ENCODE data around the gene TSEN54. TPM values are rescaled to one million over a fixed set of nuclear protein-coding genes. Genes with fewer than 3 reads are reported as not detected.

Gene TSEN54
- total RNA-seq, 1 experiment from 2014 or later = 87.3 TPM

DNA sequence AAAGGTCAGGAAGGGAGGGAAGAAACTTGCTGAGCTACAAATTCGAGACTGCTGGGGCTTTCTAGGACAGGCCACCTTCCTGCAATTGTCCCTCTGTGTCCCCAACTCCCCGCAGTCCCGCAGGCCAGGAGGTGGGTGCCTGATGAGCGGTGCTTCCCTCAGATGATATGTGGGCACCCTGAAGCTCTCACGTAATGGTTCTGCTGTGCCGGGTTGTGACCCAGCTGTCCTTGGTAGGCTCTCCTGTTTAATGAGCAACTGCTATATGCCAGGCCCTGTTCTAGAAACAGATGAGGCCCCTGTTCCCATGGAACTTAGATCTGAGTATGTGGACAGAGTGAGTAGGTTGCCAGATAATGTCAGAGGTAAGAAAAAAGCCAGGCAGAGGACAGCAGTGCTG lies 49.3 kb downstream of the TSEN54 start:
- peaks cover 14 to 30% of the 10 kb centered on the region in 2 experiments for H3K36me3 ChIP-seq (ENCODE audit: control insufficient read depth in 1 of 2, insufficient read depth in 2 of 2, low read length in 2 of 2)
- no peak overlapping the region for H3K4me2 ChIP-seq (ENCODE audit: low read length)
- no peaks in the 10 kb centered on the region for H3K27me3 ChIP-seq (ENCODE audit: insufficient read depth, low read length)
- POLR2A ChIA-PET = no interaction called here
- RAD21 ChIA-PET (ENCODE audit: low non-redundant PET in 1 of 2, low total read pairs in 2 of 2, uncharacterized antibody in 2 of 2, unreplicated experiment in 2 of 2) = no interaction called here
- peaks cover 8 to 9% of the 10 kb centered on the region in 2 experiments; a peak in 3 of 4 replicates for H3K4me1 ChIP-seq (ENCODE audit: control insufficient read depth in 1 of 2, insufficient read depth in 2 of 2, low read length in 2 of 2)
- H3K79me2 ChIP-seq (ENCODE audit: insufficient read depth, low read length) = no peaks in the 10 kb centered on the region
- no peaks in the 10 kb centered on the region for H3K9me2 ChIP-seq (ENCODE audit: insufficient read depth)
- no peak for DNase-seq (ENCODE audit: low read depth, low spot score)
- no TSS peak for BruUV-seq (replicated peaks)
- intact Hi-C loops (cut with micrococcal nuclease) = no loop called here
- H3K27ac ChIP-seq (ENCODE audit: low read depth, low read length) = no peak overlapping the region
- CTCF ChIA-PET = interaction anchor here (0.9 kb wide), 1 partner anchor 35 kb away, joined by 3 read pairs; no protein-coding TSS in a partner anchor
- no peak overlapping the region for H3K9ac ChIP-seq (ENCODE audit: low read length)
- H4K20me1 ChIP-seq (ENCODE audit: insufficient read depth) = no peaks in the 10 kb centered on the region
- H2AFZ ChIP-seq (ENCODE audit: low read depth, low read length, poor library complexity, severe bottlenecking) = no peak overlapping the region
- TF ChIP-seq CBX3 (IDR thresholded peaks at IDR 0.05; ENCODE audit: low read depth) (no peak), CEBPB (IDR thresholded peaks at IDR 0.05; ENCODE audit: low read depth) (no peak), RAD21 (IDR thresholded peaks at IDR 0.05; ENCODE audit: low read depth) (no peak)
- no peak for ATAC-seq
- no peak overlapping the region for H3K4me3 ChIP-seq (replicated peaks in 1 of 2; ENCODE audit: low read depth in 1 of 2, low read length in 2 of 2)
- no peaks in the 10 kb centered on the region for H3K9me3 ChIP-seq (ENCODE audit: control insufficient read depth in 1 of 2, insufficient read depth in 1 of 2, low read depth in 1 of 2, low read length in 2 of 2)

GRCh38 chr17:75566416-75566815 lies 50.1 kb downstream of the TSEN54 start:
- no peaks in the 10 kb centered on the region for H3K27me3 ChIP-seq (ENCODE audit: insufficient read depth, low read length)
- H4K20me1 ChIP-seq (ENCODE audit: insufficient read depth) = no peaks in the 10 kb centered on the region
- POLR2A ChIA-PET = no interaction called here
- no peaks in the 10 kb centered on the region for H3K79me2 ChIP-seq (ENCODE audit: insufficient read depth, low read length)
- DNase-seq (ENCODE audit: low read depth, low spot score) (no peak), ATAC-seq (no peak)
- CTCF ChIA-PET = no interaction called here
- peaks cover 8 to 9% of the 10 kb centered on the region in 2 experiments; a peak in 3 of 4 replicates for H3K4me1 ChIP-seq (ENCODE audit: control insufficient read depth in 1 of 2, insufficient read depth in 2 of 2, low read length in 2 of 2)
- no peak overlapping the region for H3K9ac ChIP-seq (ENCODE audit: low read length)
- RAD21 ChIA-PET (ENCODE audit: low non-redundant PET in 1 of 2, low total read pairs in 2 of 2, uncharacterized antibody in 2 of 2, unreplicated experiment in 2 of 2) = no interaction called here
- H3K9me3 ChIP-seq (ENCODE audit: control insufficient read depth in 1 of 2, insufficient read depth in 1 of 2, low read depth in 1 of 2, low read length in 2 of 2) = no peaks in the 10 kb centered on the region
- H3K4me3 ChIP-seq (replicated peaks in 1 of 2; ENCODE audit: low read depth in 1 of 2, low read length in 2 of 2) = no peak overlapping the region
- peaks cover 18 to 30% of the 10 kb centered on the region in 2 experiments for H3K36me3 ChIP-seq (ENCODE audit: control insufficient read depth in 1 of 2, insufficient read depth in 2 of 2, low read length in 2 of 2)
- intact Hi-C loops (cut with micrococcal nuclease) = no loop called here
- H2AFZ ChIP-seq (ENCODE audit: low read depth, low read length, poor library complexity, severe bottlenecking) = no peak overlapping the region
- H3K4me2 ChIP-seq (ENCODE audit: low read length) = no peak overlapping the region
- H3K9me2 ChIP-seq (ENCODE audit: insufficient read depth) = no peaks in the 10 kb centered on the region
- H3K27ac ChIP-seq (ENCODE audit: low read depth, low read length) = no peak overlapping the region
- BruUV-seq (replicated peaks) = no TSS peak
- no peak for TF ChIP-seq SP1 (IDR thresholded peaks at IDR 0.05; ENCODE audit: low read depth)
- TF ChIP-seq, protein P1, sequence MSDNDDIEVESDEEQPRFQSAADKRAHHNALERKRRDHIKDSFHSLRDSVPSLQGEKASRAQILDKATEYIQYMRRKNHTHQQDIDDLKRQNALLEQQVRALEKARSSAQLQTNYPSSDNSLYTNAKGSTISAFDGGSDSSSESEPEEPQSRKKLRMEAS (IDR thresholded peaks at IDR 0.05) = no peak
- TF ChIP-seq CBX3 (IDR thresholded peaks at IDR 0.05; ENCODE audit: low read depth) = no peak
- TF ChIP-seq, protein P2, sequence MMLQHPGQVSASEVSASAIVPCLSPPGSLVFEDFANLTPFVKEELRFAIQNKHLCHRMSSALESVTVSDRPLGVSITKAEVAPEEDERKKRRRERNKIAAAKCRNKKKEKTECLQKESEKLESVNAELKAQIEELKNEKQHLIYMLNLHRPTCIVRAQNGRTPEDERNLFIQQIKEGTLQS (IDR thresholded peaks at IDR 0.05) = no peak
- no peak for TF ChIP-seq POLR2AphosphoS5 (IDR thresholded peaks at IDR 0.05; ENCODE audit: low read depth, low read length)
- no peak for TF ChIP-seq SRF (IDR thresholded peaks at IDR 0.05; ENCODE audit: low read depth)
- TF ChIP-seq JUND (IDR thresholded peaks at IDR 0.05) = no peak
- TF ChIP-seq RAD21 (IDR thresholded peaks at IDR 0.05; ENCODE audit: low read depth) = no peak
- no peak for TF ChIP-seq EGR1 (IDR thresholded peaks at IDR 0.05; ENCODE audit: low read depth)
- no peak for TF ChIP-seq POLR2A (IDR thresholded peaks at IDR 0.05; ENCODE audit: borderline replicate concordance, extremely low read depth, insufficient read depth, insufficient read length)
- TF ChIP-seq TCF7L2 (IDR thresholded peaks at IDR 0.05; ENCODE audit: borderline replicate concordance, extremely low read depth, insufficient read depth, insufficient read length) = no peak
- TF ChIP-seq FOSL1 (IDR thresholded peaks at IDR 0.05; ENCODE audit: low read depth) = no peak
- TF ChIP-seq ZBTB33 (IDR thresholded peaks at IDR 0.05; ENCODE audit: extremely low read depth, insufficient replicate concordance, low read length) = no peak
- no peak for TF ChIP-seq EZH2 (IDR thresholded peaks at IDR 0.05)
- no peak for TF ChIP-seq EZH2phosphoT487 (IDR thresholded peaks at IDR 0.05; ENCODE audit: borderline replicate concordance)
- TF ChIP-seq SIN3A (IDR thresholded peaks at IDR 0.05; ENCODE audit: low read depth) = no peak
- no peak for TF ChIP-seq ELF1 (IDR thresholded peaks at IDR 0.05; ENCODE audit: borderline replicate concordance, low read depth)
- no peak for TF ChIP-seq ZFX (IDR thresholded peaks at IDR 0.05)
